HEK293T (cell line): ENCODE measurements around the gene XPNPEP2.

Source experiments
- CTCF ChIA-PET: fragments of 350-600 bp; formaldehyde crosslinking; extraction: SDS; loops from one replicate; lab custom pipeline; 2021; ENCODE audit warnings: antibody characterized with exemption, inconsistent platforms; lab: Yijun Ruan, JAX
- POLR2A ChIA-PET: fragments of 350-600 bp; formaldehyde crosslinking; extraction: SDS; loops from one replicate; lab custom pipeline; 2020; ENCODE audit warnings: antibody characterized with exemption, inconsistent platforms; lab: Yijun Ruan, JAX
- DNase-seq: peaks from one replicate; pipeline ENCODE4 v3.0.0; 2012; ENCODE audit warnings: mixed read lengths; ENCODE audit errors: extremely low spot score
- ARNT ChIP-seq: fragments of 450-650 bp; IDR thresholded peaks from 2 replicates; pipeline ENCODE4 v1.6.1; 2017; ENCODE audit warnings: mild to moderate bottlenecking
- BHLHE40 ChIP-seq: fragments of 450-650 bp; IDR thresholded peaks from 2 replicates; pipeline ENCODE4 v1.6.1; 2016; ENCODE audit warnings: mild to moderate bottlenecking, moderate library complexity, borderline replicate concordance
- CTBP1 ChIP-seq: fragments of 450-650 bp; IDR thresholded peaks from 2 replicates; pipeline ENCODE4 v1.6.1; 2016; ENCODE audit warnings: borderline replicate concordance
- ELF4 ChIP-seq: fragments of 450-650 bp; IDR thresholded peaks from 2 replicates; pipeline ENCODE4 v1.6.1; 2017; ENCODE audit warnings: antibody characterized with exemption
- FOXA1 ChIP-seq: fragments of 450-650 bp; IDR thresholded peaks from 2 replicates; pipeline ENCODE4 v1.6.1; 2016; ENCODE audit warnings: mild to moderate bottlenecking
- FOXK2 ChIP-seq: fragments of 450-650 bp; IDR thresholded peaks from 2 replicates; pipeline ENCODE4 v1.6.1; 2016; ENCODE audit warnings: mild to moderate bottlenecking
- FOXM1 ChIP-seq: fragments of 450-650 bp; IDR thresholded peaks from 2 replicates; pipeline ENCODE4 v1.6.1; 2017; ENCODE audit warnings: mild to moderate bottlenecking, borderline replicate concordance
- HDGF ChIP-seq: fragments of 450-650 bp; IDR thresholded peaks from 2 replicates; pipeline ENCODE4 v1.6.1; 2017; ENCODE audit warnings: antibody characterized with exemption, borderline replicate concordance
- L3MBTL2 ChIP-seq: fragments of 450-650 bp; conservative IDR thresholded peaks from 2 replicates; pipeline ENCODE4 v1.6.1; 2016; ENCODE audit warnings: mild to moderate bottlenecking
- LEF1 ChIP-seq: fragments of 450-650 bp; IDR thresholded peaks from 2 replicates; pipeline ENCODE4 v1.6.1; 2017; ENCODE audit warnings: mild to moderate bottlenecking, borderline replicate concordance
- NFRKB ChIP-seq: fragments of 450-650 bp; IDR thresholded peaks from 2 replicates; pipeline ENCODE4 v1.6.1; 2016; ENCODE audit warnings: mild to moderate bottlenecking, moderate library complexity
- SP1 ChIP-seq: fragments of 450-650 bp; IDR thresholded peaks from 2 replicates; pipeline ENCODE4 v1.6.1; 2017
- SUZ12 ChIP-seq: fragments of 450-650 bp; IDR thresholded peaks from 2 replicates; pipeline ENCODE4 v1.6.1; 2016; ENCODE audit warnings: mild to moderate bottlenecking
- TARDBP ChIP-seq: fragments of 450-650 bp; IDR thresholded peaks from 2 replicates; pipeline ENCODE4 v1.6.1; 2016
- ZNF384 ChIP-seq: fragments of 450-650 bp; IDR thresholded peaks from 2 replicates; pipeline ENCODE4 v1.6.1; 2016
- TF ChIP-seq, protein P1 (sequence below): fragments of 450-650 bp; IDR thresholded peaks from 2 replicates; pipeline ENCODE4 v1.6.1; 2016

XPNPEP2 gene

GRCh38 chrX:129719931-129720530 lies 18.7 kb upstream of the XPNPEP2 start:
- ChIA-PET POLR2A (no interaction called here), CTCF (no interaction called here)
- no peak for DNase-seq
- TF ChIP-seq FOXA1, result no peak

- ChIA-PET CTCF (no interaction called here), POLR2A (no interaction called here)
Observed at GRCh38 chrX:129720741-129721140, 18.0 kb upstream of the XPNPEP2 start.

GRCh38 chrX:129721414-129721813 lies 17.4 kb upstream of the XPNPEP2 start:
- TF ChIP-seq SUZ12, result no peak
- no peak for TF ChIP-seq CTBP1
- no peak for TF ChIP-seq BHLHE40
- TF ChIP-seq SP1, result no peak
- TF ChIP-seq FOXA1, result no peak
- TF ChIP-seq L3MBTL2, result no peak
- TF ChIP-seq ELF4, result no peak
- no peak for TF ChIP-seq ZNF384
- TF ChIP-seq LEF1, result no peak
- TF ChIP-seq FOXK2, result no peak
- no peak for TF ChIP-seq TARDBP
- no peak for TF ChIP-seq ARNT
- TF ChIP-seq FOXM1, result no peak
- TF ChIP-seq, protein P1, sequence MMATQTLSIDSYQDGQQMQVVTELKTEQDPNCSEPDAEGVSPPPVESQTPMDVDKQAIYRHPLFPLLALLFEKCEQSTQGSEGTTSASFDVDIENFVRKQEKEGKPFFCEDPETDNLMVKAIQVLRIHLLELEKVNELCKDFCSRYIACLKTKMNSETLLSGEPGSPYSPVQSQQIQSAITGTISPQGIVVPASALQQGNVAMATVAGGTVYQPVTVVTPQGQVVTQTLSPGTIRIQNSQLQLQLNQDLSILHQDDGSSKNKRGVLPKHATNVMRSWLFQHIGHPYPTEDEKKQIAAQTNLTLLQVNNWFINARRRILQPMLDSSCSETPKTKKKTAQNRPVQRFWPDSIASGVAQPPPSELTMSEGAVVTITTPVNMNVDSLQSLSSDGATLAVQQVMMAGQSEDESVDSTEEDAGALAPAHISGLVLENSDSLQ, result no peak
- TF ChIP-seq HDGF, result no peak
- TF ChIP-seq NFRKB, result no peak
- DNase-seq, result no peak
- POLR2A ChIA-PET, result no interaction called here
- CTCF ChIA-PET, result no interaction called here

More at GRCh38 chrX:129720741-129721140, 18.0 kb upstream of the XPNPEP2 start:
- no peak for TF ChIP-seq ELF4
- TF ChIP-seq L3MBTL2, result no peak
- no peak for TF ChIP-seq TARDBP
- no peak for TF ChIP-seq HDGF
- TF ChIP-seq ZNF384, result no peak
- DNase-seq, result no peak

- DNase-seq, result no peak
- CTCF ChIA-PET, result no interaction called here
- TF ChIP-seq ELF4 (no peak), ARNT (no peak), ZNF384 (no peak), FOXK2 (no peak), FOXA1 (no peak), NFRKB (no peak), LEF1 (no peak), BHLHE40 (no peak), SUZ12 (no peak), HDGF (no peak), SP1 (no peak), CTBP1 (no peak), L3MBTL2 (no peak)
- TF ChIP-seq, protein P1, result no peak
- POLR2A ChIA-PET, result no interaction called here
Observed at GRCh38 chrX:129721870-129722269, 16.9 kb upstream of the XPNPEP2 start.

GRCh38 chrX:129723511-129723910 lies 15.3 kb upstream of the XPNPEP2 start:
- ChIA-PET POLR2A (no interaction called here), CTCF (no interaction called here)
- DNase-seq, result no peak
- TF ChIP-seq FOXA1 (no peak), TARDBP (no peak), SP1 (no peak), NFRKB (no peak), L3MBTL2 (no peak), BHLHE40 (no peak), ELF4 (no peak), ARNT (no peak), LEF1 (no peak), ZNF384 (no peak), CTBP1 (no peak), HDGF (no peak), FOXK2 (no peak), SUZ12 (no peak), FOXM1 (no peak)
- TF ChIP-seq, protein P1, result no peak

DNA sequence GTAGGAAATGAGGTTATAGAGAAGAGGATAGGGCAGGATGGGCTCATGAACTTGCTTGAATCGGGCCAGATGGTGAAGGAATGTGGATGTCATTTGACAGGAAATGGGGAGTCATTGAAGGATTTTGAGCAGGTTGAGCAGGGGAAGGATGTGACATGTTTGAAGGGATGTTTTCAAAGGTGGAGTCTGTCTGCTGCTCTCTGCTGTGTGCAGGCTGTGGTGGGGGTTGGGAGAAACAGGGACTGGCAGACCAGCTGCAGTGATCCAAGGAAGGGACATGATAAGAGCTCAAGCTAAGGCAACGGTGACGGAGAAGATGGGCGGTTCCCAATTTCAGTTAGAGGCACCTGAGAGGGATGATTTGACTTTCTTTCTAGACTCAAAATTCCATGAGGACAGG lies 14.0 kb upstream of the XPNPEP2 start:
- no peak for DNase-seq
- POLR2A ChIA-PET, result interaction anchor here (1.3 kb wide), 1 partner anchor 10 kb away, joined by 3 read pairs; no protein-coding TSS in a partner anchor
- TF ChIP-seq ZNF384 (no peak), ARNT (no peak), L3MBTL2 (no peak), FOXM1 (no peak), SUZ12 (no peak), BHLHE40 (no peak), CTBP1 (no peak), SP1 (no peak)
- CTCF ChIA-PET, result interaction anchor here (1.1 to 2.5 kb wide), 4 partner anchors 11 to 120 kb away, joined by 4 to 38 read pairs (median 20); no protein-coding TSS in a partner anchor
